ENCODE measurements around the gene CD300LD.
"Not testable (repeated sequence)": the region's sequence is repeated elsewhere in the genome, so short reads cannot be mapped to it uniquely, and the experiment has no call there.

Gene CD300LD

DNA sequence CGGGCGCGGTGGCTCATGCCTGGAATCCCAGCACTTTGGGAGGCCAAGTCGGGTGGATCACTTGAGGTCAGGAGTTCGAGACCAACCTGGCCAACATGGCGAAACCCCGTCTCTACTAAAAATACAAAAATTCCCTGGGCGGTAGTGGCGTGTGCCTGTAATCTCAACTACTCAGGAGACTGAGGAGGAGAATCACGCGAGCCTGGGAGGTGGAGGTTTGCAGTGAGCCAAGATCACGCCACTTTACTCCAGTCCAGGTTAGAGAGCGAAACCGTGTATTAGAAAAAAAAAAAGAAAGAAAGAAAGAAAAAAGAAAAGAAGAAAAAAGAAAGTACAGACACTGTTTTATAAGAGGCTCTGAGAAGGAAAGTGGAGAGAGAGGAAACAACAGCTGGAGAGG lies 38.2 kb upstream of the CD300LD start:
- not testable (repeated sequence) for H3K18ac ChIP-seq (ENCODE audit: low read length); H3K79me1 ChIP-seq (ENCODE audit: low read length); H3K4me1 ChIP-seq (ENCODE audit: control insufficient read depth, low read depth, low read length); H4K5ac ChIP-seq (ENCODE audit: low read length); H3K27ac ChIP-seq (ENCODE audit: low read depth, low read length); H4K8ac ChIP-seq (ENCODE audit: low read depth, low read length); H2BK120ac ChIP-seq (ENCODE audit: low read depth, low read length); H3K56ac ChIP-seq (ENCODE audit: low read length); H2BK5ac ChIP-seq (ENCODE audit: low read length); H2AK5ac ChIP-seq (ENCODE audit: low read length); H3K36me3 ChIP-seq (ENCODE audit: control insufficient read depth, insufficient read depth, low read length); H3K79me2 ChIP-seq (ENCODE audit: control insufficient read depth, insufficient read depth, low read length); H2BK15ac ChIP-seq (replicated peaks; ENCODE audit: low read depth); H3K9ac ChIP-seq (ENCODE audit: low read length); H3K27me3 ChIP-seq (ENCODE audit: insufficient read depth, low read length, poor library complexity); H3K4me3 ChIP-seq (ENCODE audit: low read length); H3K4ac ChIP-seq (ENCODE audit: low read depth, low read length); DNase-seq; H3K23ac ChIP-seq (ENCODE audit: low read length); H3K4me2 ChIP-seq (ENCODE audit: low read length)
- WGBS (ENCODE audit: extremely low coverage, insufficient coverage, low lambda C conversion rate), result no CpG with 5 or more reads among the region's 14 CpGs

DNA sequence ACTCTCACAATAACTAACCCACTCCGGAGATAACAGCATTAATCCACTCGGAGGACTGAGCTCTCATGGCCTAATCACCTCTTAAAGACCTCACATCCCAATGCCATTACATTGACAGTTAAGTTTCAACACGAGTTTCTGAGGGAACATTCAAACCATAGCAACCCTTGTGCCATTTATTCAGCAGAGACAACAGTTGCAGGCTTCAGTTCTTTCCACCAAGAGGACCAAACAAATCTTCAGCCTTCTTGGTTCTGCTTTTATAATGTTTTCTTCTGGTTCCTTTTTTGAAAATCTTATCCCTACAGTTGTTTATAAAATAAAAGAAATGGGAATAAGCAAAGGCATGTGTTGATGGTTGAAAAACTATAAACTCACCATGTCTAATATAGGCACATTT lies 33.6 kb upstream of the CD300LD start:
- Histone ChIP-seq H2AK5ac (ENCODE audit: low read length) (no peak overlapping the region), H2BK120ac (ENCODE audit: low read depth, low read length) (no peak overlapping the region), H3K27me3 (ENCODE audit: insufficient read depth, low read length, poor library complexity) (peaks cover 3% of the 10 kb centered on the region), H3K4me3 (ENCODE audit: low read length) (no peak overlapping the region), H3K4me1 (ENCODE audit: control insufficient read depth, low read depth, low read length) (no peaks in the 10 kb centered on the region), H3K56ac (ENCODE audit: low read length) (no peak overlapping the region), H4K5ac (ENCODE audit: low read length) (no peak overlapping the region), H3K4me2 (ENCODE audit: low read length) (no peak overlapping the region), H3K18ac (ENCODE audit: low read length) (no peak overlapping the region), H2BK15ac (replicated peaks; ENCODE audit: low read depth) (no peak overlapping the region), H3K79me2 (ENCODE audit: control insufficient read depth, insufficient read depth, low read length) (no peaks in the 10 kb centered on the region), H3K9ac (ENCODE audit: low read length) (no peak overlapping the region), H3K27ac (ENCODE audit: low read depth, low read length) (no peak overlapping the region), H3K4ac (ENCODE audit: low read depth, low read length) (no peak overlapping the region), H3K23ac (ENCODE audit: low read length) (no peak overlapping the region), H2BK5ac (ENCODE audit: low read length) (no peak overlapping the region), H4K8ac (ENCODE audit: low read depth, low read length) (no peak overlapping the region), H3K36me3 (ENCODE audit: control insufficient read depth, insufficient read depth, low read length) (no peaks in the 10 kb centered on the region), H3K79me1 (ENCODE audit: low read length) (no peaks in the 10 kb centered on the region)
- WGBS (ENCODE audit: extremely low coverage, insufficient coverage, low lambda C conversion rate), result no CpG with 5 or more reads among the region's 3 CpGs
- no peak for DNase-seq

DNA sequence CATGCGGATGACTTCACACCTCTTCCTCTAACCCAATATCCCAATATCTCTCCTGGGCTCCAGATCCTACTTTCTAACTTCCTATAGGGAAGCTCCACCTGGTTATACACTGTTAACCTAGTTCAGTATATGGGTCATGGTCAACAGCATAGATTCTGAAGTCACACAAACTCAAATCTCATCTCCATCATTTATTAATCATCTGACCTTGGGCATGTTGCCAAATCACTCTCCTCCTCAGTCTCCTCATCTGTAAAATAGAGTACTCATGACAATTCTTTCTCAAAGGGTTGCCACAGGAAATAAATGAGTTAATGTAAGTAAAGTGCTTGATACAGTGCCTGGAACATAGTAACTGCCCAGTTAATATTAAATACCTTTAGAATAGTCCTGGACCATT lies 32.0 kb upstream of the CD300LD start:
- Histone ChIP-seq H2AK5ac (ENCODE audit: low read length) (no peak overlapping the region), H3K27ac (ENCODE audit: low read depth, low read length) (no peak overlapping the region), H3K4me3 (ENCODE audit: low read length) (no peak overlapping the region), H3K27me3 (ENCODE audit: insufficient read depth, low read length, poor library complexity) (peaks cover 3% of the 10 kb centered on the region), H3K4me2 (ENCODE audit: low read length) (no peak overlapping the region), H3K9ac (ENCODE audit: low read length) (no peak overlapping the region), H2BK5ac (ENCODE audit: low read length) (no peak overlapping the region), H3K36me3 (ENCODE audit: control insufficient read depth, insufficient read depth, low read length) (no peaks in the 10 kb centered on the region), H4K5ac (ENCODE audit: low read length) (no peak overlapping the region), H3K18ac (ENCODE audit: low read length) (no peak overlapping the region), H3K79me1 (ENCODE audit: low read length) (no peaks in the 10 kb centered on the region), H3K79me2 (ENCODE audit: control insufficient read depth, insufficient read depth, low read length) (no peaks in the 10 kb centered on the region), H2BK15ac (replicated peaks; ENCODE audit: low read depth) (no peak overlapping the region), H3K56ac (ENCODE audit: low read length) (no peak overlapping the region), H3K4me1 (ENCODE audit: control insufficient read depth, low read depth, low read length) (no peaks in the 10 kb centered on the region), H4K8ac (ENCODE audit: low read depth, low read length) (no peak overlapping the region), H3K4ac (ENCODE audit: low read depth, low read length) (no peak overlapping the region), H3K23ac (ENCODE audit: low read length) (no peak overlapping the region), H2BK120ac (ENCODE audit: low read depth, low read length) (no peak overlapping the region)
- no CpG with 5 or more reads among the region's 1 CpG for WGBS (ENCODE audit: extremely low coverage, insufficient coverage, low lambda C conversion rate)
- DNase-seq, result no peak

DNA sequence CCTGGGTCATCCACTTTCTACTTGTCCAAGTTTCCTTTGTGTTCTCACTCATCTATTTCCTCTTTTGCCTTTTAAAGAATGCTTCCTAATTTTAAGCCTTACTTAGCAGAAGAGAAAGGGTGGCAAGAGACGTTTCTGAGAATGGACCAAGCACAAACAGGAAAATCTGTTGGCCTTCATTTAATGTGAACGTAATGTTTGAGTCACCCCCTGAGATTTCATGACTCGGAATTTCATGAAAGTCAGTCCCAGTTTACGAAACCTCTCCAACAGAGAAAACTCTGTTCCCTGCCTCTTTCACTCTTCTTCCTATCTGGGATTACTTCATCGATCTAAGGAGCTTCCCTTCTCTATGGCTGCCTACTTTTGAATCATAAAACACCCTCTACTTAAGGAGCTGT lies 31.6 kb upstream of the CD300LD start, which contains the start of gene CD300E:
CD300E (minus strand) TSS at position 46 of the 401 bp plus-strand sequence. CDS start 117 bp downstream, outside the sequence.
- Histone ChIP-seq H3K4me2 (ENCODE audit: low read length) (no peak within 1 kb of the TSS), H3K4me3 (ENCODE audit: low read length) (no peak within 1 kb of the TSS), H2AK5ac (ENCODE audit: low read length) (peak within 1 kb of the TSS; percentile 44), H3K27me3 (ENCODE audit: insufficient read depth, low read length, poor library complexity) (peaks cover 3% of the 10 kb centered on the region), H3K79me1 (ENCODE audit: low read length) (no peaks in the 10 kb centered on the region), H3K27ac (ENCODE audit: low read depth, low read length) (no peak within 1 kb of the TSS), H3K4me1 (ENCODE audit: control insufficient read depth, low read depth, low read length) (no peaks in the 10 kb centered on the region), H4K5ac (ENCODE audit: low read length) (no peak within 1 kb of the TSS), H2BK15ac (replicated peaks; ENCODE audit: low read depth) (no peak within 1 kb of the TSS), H3K79me2 (ENCODE audit: control insufficient read depth, insufficient read depth, low read length) (no peaks in the 10 kb centered on the region), H3K4ac (ENCODE audit: low read depth, low read length) (no peak within 1 kb of the TSS), H2BK120ac (ENCODE audit: low read depth, low read length) (no peak within 1 kb of the TSS), H3K23ac (ENCODE audit: low read length) (no peak within 1 kb of the TSS), H3K56ac (ENCODE audit: low read length) (no peak within 1 kb of the TSS), H2BK5ac (ENCODE audit: low read length) (no peak within 1 kb of the TSS), H3K9ac (ENCODE audit: low read length) (no peak within 1 kb of the TSS), H4K8ac (ENCODE audit: low read depth, low read length) (no peak within 1 kb of the TSS), H3K36me3 (ENCODE audit: control insufficient read depth, insufficient read depth, low read length) (no peaks in the 10 kb centered on the region), H3K18ac (ENCODE audit: low read length) (no peak within 1 kb of the TSS)
- DNase-seq, result no peak
- WGBS (ENCODE audit: extremely low coverage, insufficient coverage, low lambda C conversion rate), result no CpG with 5 or more reads among the region's 5 CpGs

DNA sequence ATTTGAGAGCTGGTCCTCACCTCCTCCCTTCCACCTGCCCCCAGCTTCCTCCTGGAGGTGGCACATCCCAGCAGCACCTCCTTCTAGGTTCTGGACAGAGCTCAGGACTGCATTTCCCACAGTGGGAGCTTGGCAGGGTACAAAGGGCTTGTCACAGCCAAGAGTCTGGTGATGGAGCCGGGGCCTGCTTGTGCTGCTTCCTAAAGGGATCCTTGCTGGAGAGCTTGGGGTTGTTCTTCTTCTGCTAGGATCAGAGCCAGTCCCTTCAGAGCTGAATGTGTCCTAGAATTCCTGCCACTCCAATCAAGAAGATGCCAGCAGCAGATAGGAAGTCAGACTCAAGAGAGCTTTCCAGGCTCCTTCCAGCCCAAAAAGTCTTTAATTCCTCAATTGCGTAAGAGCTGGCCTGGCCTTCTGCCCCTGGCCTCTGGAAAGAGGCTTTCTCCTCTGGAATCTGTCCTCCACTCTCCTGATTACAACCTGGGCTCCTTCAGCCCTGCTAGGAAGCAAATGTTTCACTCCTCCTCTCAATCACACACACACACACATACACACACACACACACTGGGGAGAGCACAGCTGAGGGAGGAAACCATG lies 27.1 kb upstream of the CD300LD start:
- Histone ChIP-seq H3K23ac (ENCODE audit: low read length) (no peak overlapping the region), H4K8ac (ENCODE audit: low read depth, low read length) (no peak overlapping the region), H2BK5ac (ENCODE audit: low read length) (no peak overlapping the region), H3K4me2 (ENCODE audit: low read length) (no peak overlapping the region), H3K4me3 (ENCODE audit: low read length) (no peak overlapping the region), H3K56ac (ENCODE audit: low read length) (no peak overlapping the region), H3K4me1 (ENCODE audit: control insufficient read depth, low read depth, low read length) (no peaks in the 10 kb centered on the region), H3K79me1 (ENCODE audit: low read length) (no peaks in the 10 kb centered on the region), H3K27ac (ENCODE audit: low read depth, low read length) (no peak overlapping the region), H2BK120ac (ENCODE audit: low read depth, low read length) (no peak overlapping the region), H3K36me3 (ENCODE audit: control insufficient read depth, insufficient read depth, low read length) (no peaks in the 10 kb centered on the region), H2BK15ac (replicated peaks; ENCODE audit: low read depth) (no peak overlapping the region), H3K4ac (ENCODE audit: low read depth, low read length) (no peak overlapping the region), H2AK5ac (ENCODE audit: low read length) (no peak overlapping the region), H3K79me2 (ENCODE audit: control insufficient read depth, insufficient read depth, low read length) (no peaks in the 10 kb centered on the region), H3K18ac (ENCODE audit: low read length) (no peak overlapping the region), H3K9ac (ENCODE audit: low read length) (no peak overlapping the region), H4K5ac (ENCODE audit: low read length) (no peak overlapping the region), H3K27me3 (ENCODE audit: insufficient read depth, low read length, poor library complexity) (no peaks in the 10 kb centered on the region)
- no CpG with 5 or more reads among the region's 2 CpGs for WGBS (ENCODE audit: extremely low coverage, insufficient coverage, low lambda C conversion rate)
- DNase-seq, result no peak

DNA sequence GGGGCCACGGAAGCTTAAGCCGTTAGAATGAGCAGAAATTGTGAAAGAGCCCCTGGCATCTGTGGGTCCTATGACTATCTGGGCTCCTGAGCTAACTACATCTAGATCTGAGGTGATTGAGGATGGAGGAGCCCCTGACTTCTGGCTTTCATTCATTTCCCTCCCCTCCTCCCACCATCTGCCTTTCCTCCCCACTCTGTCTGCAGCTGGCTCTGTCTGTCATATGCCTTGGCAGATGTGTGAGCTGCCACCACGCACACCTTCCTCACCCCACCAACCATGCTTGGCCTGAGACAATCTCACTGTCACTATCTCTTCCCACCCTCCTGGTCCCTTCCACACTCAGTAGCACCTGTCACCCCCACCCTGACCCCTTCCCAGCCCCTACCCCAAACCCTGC lies 26.4 kb upstream of the CD300LD start:
- no peak overlapping the region for H2AK5ac ChIP-seq (ENCODE audit: low read length)
- H2BK5ac ChIP-seq (ENCODE audit: low read length), result no peak overlapping the region
- no peak overlapping the region for H3K4ac ChIP-seq (ENCODE audit: low read depth, low read length)
- H4K5ac ChIP-seq (ENCODE audit: low read length), result no peak overlapping the region
- H4K8ac ChIP-seq (ENCODE audit: low read depth, low read length), result no peak overlapping the region
- H3K4me1 ChIP-seq (ENCODE audit: control insufficient read depth, low read depth, low read length), result no peaks in the 10 kb centered on the region
- no peak overlapping the region for H3K23ac ChIP-seq (ENCODE audit: low read length)
- no peak overlapping the region for H2BK15ac ChIP-seq (replicated peaks; ENCODE audit: low read depth)
- no peak overlapping the region for H3K27ac ChIP-seq (ENCODE audit: low read depth, low read length)
- H3K18ac ChIP-seq (ENCODE audit: low read length), result no peak overlapping the region
- no peaks in the 10 kb centered on the region for H3K36me3 ChIP-seq (ENCODE audit: control insufficient read depth, insufficient read depth, low read length)
- no peaks in the 10 kb centered on the region for H3K79me1 ChIP-seq (ENCODE audit: low read length)
- DNase-seq, result no peak
- H2BK120ac ChIP-seq (ENCODE audit: low read depth, low read length), result no peak overlapping the region
- H3K4me2 ChIP-seq (ENCODE audit: low read length), result no peak overlapping the region
- WGBS (ENCODE audit: extremely low coverage, insufficient coverage, low lambda C conversion rate), result no CpG with 5 or more reads among the region's 3 CpGs
- H3K56ac ChIP-seq (ENCODE audit: low read length), result no peak overlapping the region
- H3K4me3 ChIP-seq (ENCODE audit: low read length), result no peak overlapping the region
- H3K27me3 ChIP-seq (ENCODE audit: insufficient read depth, low read length, poor library complexity), result no peaks in the 10 kb centered on the region
- H3K9ac ChIP-seq (ENCODE audit: low read length), result no peak overlapping the region
- no peaks in the 10 kb centered on the region for H3K79me2 ChIP-seq (ENCODE audit: control insufficient read depth, insufficient read depth, low read length)

All from mesendoderm (in vitro differentiated cells).